T-cell (primary cell): ENCODE results near the gene WDR19. TPM values are rescaled to one million over a fixed set of nuclear protein-coding genes. Genes with fewer than 3 reads are reported as not detected.
"Not testable (repeated sequence)": the region's sequence is repeated elsewhere in the genome, so short reads cannot be mapped to it uniquely, and the experiment has no call there.

Experiments used
- ATAC-seq, 4 experiments: fragments of 200-7000 bp in 3 of 4; fragments of 150-1000 bp in 1 of 4; cut with Tn5 transposase; replicated peaks in 1 of 4; 1 replicate in 3 of 4; 2 replicates in 1 of 4; pipeline ENCODE4 v1.10.0; 2021; ENCODE audit warnings: moderate library complexity in 3 of 4, mild to moderate bottlenecking in 2 of 4, moderate number of reproducible peaks in 1 of 4
- CTCF ChIA-PET, 2 donors: fragments of 300-600 bp; sonication (Branson Sonifier 250); formaldehyde crosslinking; loops; one replicate each; lab custom pipeline; 2022; ENCODE audit warnings: antibody characterized with exemption in 2 of 2; lab: Charles Lee
- POLR2A ChIA-PET, 2 donors: fragments of 300-600 bp; sonication (Branson Sonifier 250); formaldehyde crosslinking; loops; one replicate each; lab custom pipeline; 2022; ENCODE audit warnings: antibody characterized with exemption in 2 of 2; lab: Charles Lee
- DNase-seq, 35 experiments: peaks; one replicate each; pipeline versions ENCODE4 v3.0.0 to v3.0.0-alpha.2; 2013 to 2023
- H3K27ac ChIP-seq: one replicate; pipeline ENCODE4 v1.5.1; 2013; ENCODE audit warnings: low read length
- H3K27me3 ChIP-seq, 2 experiments: replicated peaks in 1 of 2; 1 replicate in 1 of 2; 2 replicates in 1 of 2; pipeline versions ENCODE4 v1.6.1 to v1.7.0; 2013; ENCODE audit warnings: low read length in 1 of 2, mixed read lengths in 1 of 2; ENCODE audit not compliant: control insufficient read depth in 2 of 2, insufficient read depth in 2 of 2; ENCODE audit errors: extremely low read depth in 1 of 2
- H3K36me3 ChIP-seq, 2 donors: 1 replicate in 1 of 2; 2 replicates in 1 of 2; pipeline versions ENCODE4 v1.6.1 to v1.7.0; 2013; ENCODE audit warnings: low read length in 1 of 2; ENCODE audit not compliant: control insufficient read depth in 2 of 2, insufficient read depth in 1 of 2; ENCODE audit errors: extremely low read depth in 1 of 2
- H3K4me1 ChIP-seq, 2 experiments: 1 replicate in 1 of 2; 2 replicates in 1 of 2; pipeline versions ENCODE4 v1.6.1 to v1.7.0; 2013; ENCODE audit warnings: low read length in 2 of 2, mixed read lengths in 1 of 2; ENCODE audit not compliant: insufficient read depth in 2 of 2, control insufficient read depth in 1 of 2; ENCODE audit errors: extremely low read depth in 1 of 2
- H3K4me3 ChIP-seq, 2 donors: 1 replicate in 1 of 2; 2 replicates in 1 of 2; pipeline versions ENCODE4 v1.5.1 to v1.7.0; 2013; ENCODE audit warnings: mild to moderate bottlenecking in 2 of 2, low read length in 1 of 2, moderate library complexity in 1 of 2; ENCODE audit not compliant: control insufficient read depth in 1 of 2; ENCODE audit errors: extremely low read depth in 1 of 2
- H3K9me3 ChIP-seq: 2 replicates; pipeline ENCODE4 v1.7.0; 2013
- H3K27ac Mint-ChIP-seq, 2 donors: one replicate each; pipeline ENCODE4 v1.8.0; 2020 to 2021; ENCODE audit warnings: mild to moderate bottlenecking in 2 of 2, mixed read lengths in 2 of 2
- H3K27me3 Mint-ChIP-seq, 2 donors: one replicate each; pipeline ENCODE4 v1.8.0; 2021 to 2022; ENCODE audit warnings: mixed read lengths in 2 of 2
- H3K36me3 Mint-ChIP-seq: one replicate; pipeline ENCODE4 v1.8.0; 2021; ENCODE audit warnings: mixed read lengths
- H3K4me1 Mint-ChIP-seq, 3 donors: one replicate each; pipeline ENCODE4 v1.8.0; 2020 to 2022; ENCODE audit warnings: mixed read lengths in 3 of 3, mild to moderate bottlenecking in 1 of 3
- H3K4me3 Mint-ChIP-seq, 3 donors: one replicate each; pipeline ENCODE4 v1.8.0; 2020 to 2022; ENCODE audit warnings: mild to moderate bottlenecking in 3 of 3, mixed read lengths in 3 of 3, moderate library complexity in 3 of 3
- H3K9me3 Mint-ChIP-seq, 3 donors: one replicate each; pipeline ENCODE4 v1.8.0; 2020 to 2022; ENCODE audit warnings: mixed read lengths in 3 of 3
- WGBS: methylation state at CpG from one replicate; pipeline ENCODE4 v1.1.5; 2013; ENCODE audit warnings: missing lambda C conversion rate; ENCODE audit not compliant: insufficient coverage; 5-methylcytosine and 5-hydroxymethylcytosine counted together
- total RNA-seq, 35 experiments: library from RNA in 6 of 35; stranded (reverse) in 6 of 35; fragments of 120-200 nt in 1 of 35; gene quantifications; one replicate each; pipeline versions ENCODE4 v1.2.1 to v1.2.4 and lab custom pipeline; 2013 to 2026

WDR19 gene
- total RNA-seq, 5 donors from 2014 or later (not counting 1 experiment from before 2014, with no cell fraction given): 17.4 to 39.9 (median 28.0) TPM

- no peak overlapping the region for H3K27ac Mint-ChIP-seq
These were observed 74.1 kb downstream of the WDR19 start for GRCh38 chr4:39256436-39256835.

GRCh38 chr4:39259571-39260330 lies 77.4 kb downstream of the WDR19 start:
- POLR2A ChIA-PET: no interaction called here
- DNase-seq: no peak
- no peaks in the 10 kb centered on the region for H3K9me3 Mint-ChIP-seq
- peaks cover 49% of the 10 kb centered on the region for H3K36me3 Mint-ChIP-seq
- Histone ChIP-seq H3K27ac (no peak overlapping the region), H3K27me3 (no peaks in the 10 kb centered on the region), H3K4me1 (no peaks in the 10 kb centered on the region), H3K9me3 (no peaks in the 10 kb centered on the region), H3K36me3 (peaks cover 0 to 6% of the 10 kb centered on the region in 2 donors), H3K4me3 (no peak overlapping the region)
- ATAC-seq: no peak
- H3K27ac Mint-ChIP-seq: no peak overlapping the region
- H3K27me3 Mint-ChIP-seq: no peaks in the 10 kb centered on the region
- CTCF ChIA-PET: no interaction called here
- WGBS: no CpG with 5 or more reads among the region's 4 CpGs
- no peak overlapping the region for H3K4me3 Mint-ChIP-seq
- H3K4me1 Mint-ChIP-seq: no peaks in the 10 kb centered on the region

More at GRCh38 chr4:39256436-39256835, 74.1 kb downstream of the WDR19 start:
- no peaks in the 10 kb centered on the region for H3K4me1 Mint-ChIP-seq
- ChIA-PET POLR2A (no interaction called here), CTCF (interaction anchor here in 1 of 2 donors (1.1 kb wide), 1 partner anchor 12 kb away, joined by 4 read pairs; no protein-coding TSS in a partner anchor)
- H3K27me3 Mint-ChIP-seq: no peaks in the 10 kb centered on the region
- no peaks in the 10 kb centered on the region for H3K9me3 Mint-ChIP-seq
- H3K27ac ChIP-seq: no peak overlapping the region
- peaks cover 38% of the 10 kb centered on the region for H3K36me3 Mint-ChIP-seq
- no peaks in the 10 kb centered on the region for H3K9me3 ChIP-seq
- ATAC-seq: no peak
- no CpG with 5 or more reads among the region's 2 CpGs for WGBS
- no peak overlapping the region for H3K4me3 Mint-ChIP-seq
- no peaks in the 10 kb centered on the region for H3K27me3 ChIP-seq
- peaks cover 0 to 6% of the 10 kb centered on the region in 2 donors for H3K36me3 ChIP-seq
- H3K4me3 ChIP-seq: no peak overlapping the region
- H3K4me1 ChIP-seq: no peaks in the 10 kb centered on the region
- DNase-seq: no peak

- ChIA-PET CTCF (no interaction called here), POLR2A (no interaction called here)
- Mint-ChIP-seq H3K4me1 (no peaks in the 10 kb centered on the region), H3K27ac (no peak overlapping the region), H3K4me3 (no peak overlapping the region), H3K36me3 (peaks cover 54% of the 10 kb centered on the region), H3K9me3 (no peaks in the 10 kb centered on the region), H3K27me3 (no peaks in the 10 kb centered on the region)
- WGBS: 83% methylated on average over 1 of the region's 2 CpGs
- Histone ChIP-seq H3K4me1 (no peaks in the 10 kb centered on the region), H3K9me3 (no peaks in the 10 kb centered on the region), H3K4me3 (no peak overlapping the region), H3K27me3 (no peaks in the 10 kb centered on the region), H3K27ac (no peak overlapping the region), H3K36me3 (peaks cover 0 to 3% of the 10 kb centered on the region in 2 donors)
- DNase-seq (no peak), ATAC-seq (no peak)
These were observed 81.6 kb downstream of the WDR19 start for GRCh38 chr4:39263895-39264294.

- H3K4me1 Mint-ChIP-seq: no peaks in the 10 kb centered on the region
- no peaks in the 10 kb centered on the region for H3K9me3 Mint-ChIP-seq
- Histone ChIP-seq H3K9me3 (no peaks in the 10 kb centered on the region), H3K27me3 (no peaks in the 10 kb centered on the region), H3K4me1 (no peaks in the 10 kb centered on the region), H3K27ac (no peak overlapping the region), H3K36me3 (peaks cover 7 to 17% of the 10 kb centered on the region in 2 donors), H3K4me3 (no peak overlapping the region)
- peaks cover 66% of the 10 kb centered on the region for H3K36me3 Mint-ChIP-seq
- CTCF ChIA-PET: no interaction called here
- no peaks in the 10 kb centered on the region for H3K27me3 Mint-ChIP-seq
- H3K27ac Mint-ChIP-seq: no peak overlapping the region
- 79% methylated on average over 3 of the region's 4 CpGs for WGBS
- DNase-seq (no peak), ATAC-seq (no peak)
- POLR2A ChIA-PET: no interaction called here
- no peak overlapping the region for H3K4me3 Mint-ChIP-seq
These were observed 92.2 kb downstream of the WDR19 start for GRCh38 chr4:39274503-39274902.

GRCh38 chr4:39277661-39278060 lies 95.3 kb downstream of the WDR19 start:
- POLR2A ChIA-PET, H3K27me3 Mint-ChIP-seq, H3K4me3 ChIP-seq, DNase-seq, ATAC-seq, H3K4me1 Mint-ChIP-seq, H3K27me3 ChIP-seq, H3K4me1 ChIP-seq, CTCF ChIA-PET, H3K27ac ChIP-seq, H3K9me3 Mint-ChIP-seq, H3K9me3 ChIP-seq, H3K27ac Mint-ChIP-seq, H3K4me3 Mint-ChIP-seq: not testable (repeated sequence)
- H3K36me3 Mint-ChIP-seq: peaks cover 56% of the 10 kb centered on the region
- WGBS: 100% methylated on average over 2 of the region's 6 CpGs
- H3K36me3 ChIP-seq: peaks cover 7 to 12% of the 10 kb centered on the region in 2 donors

- no peaks in the 10 kb centered on the region for H3K9me3 Mint-ChIP-seq
- no peaks in the 10 kb centered on the region for H3K27me3 ChIP-seq
- no peak overlapping the region for H3K27ac Mint-ChIP-seq
These were observed 96.1 kb downstream of the WDR19 start for GRCh38 chr4:39278476-39278875.

More at GRCh38 chr4:39278476-39278875, 96.1 kb downstream of the WDR19 start:
- Mint-ChIP-seq H3K36me3 (peaks cover 48% of the 10 kb centered on the region), H3K4me1 (no peaks in the 10 kb centered on the region), H3K4me3 (no peak overlapping the region), H3K27me3 (no peaks in the 10 kb centered on the region)
- Histone ChIP-seq H3K4me1 (no peaks in the 10 kb centered on the region), H3K27ac (no peak overlapping the region), H3K4me3 (no peak overlapping the region), H3K36me3 (peaks cover 7 to 8% of the 10 kb centered on the region in 2 donors), H3K9me3 (no peaks in the 10 kb centered on the region)
- ChIA-PET POLR2A (no interaction called here), CTCF (no interaction called here)
- no peak for DNase-seq
- no peak for ATAC-seq
- 92% methylated on average over 6 of the region's 9 CpGs for WGBS
